IMR-90 (cell line): Measurements from ENCODE around the gene CCL5. TPM values are rescaled to one million over a fixed set of nuclear protein-coding genes. Genes with fewer than 3 reads are reported as not detected.

ENCODE experiments used
- ATAC-seq: fragments of 200-7000 bp; cut with Tn5 transposase; 2 replicates; pipeline ENCODE4 v1.9.1; 2020; ENCODE audit warnings: low read depth, mild to moderate bottlenecking, moderate library complexity
- BruUV-seq: library from RNA; stranded (reverse); fragments of 400-500 nt; replicated peaks from 2 replicates; lab custom pipeline; 2021; lab: Mats Ljungman, UMichigan
- CTCF ChIA-PET: fragments of 300-600 bp; formaldehyde crosslinking; extraction: SDS; loops from one replicate; lab custom pipeline; 2021; ENCODE audit warnings: antibody characterized with exemption; lab: Yijun Ruan, JAX
- POLR2A ChIA-PET: fragments of 300-600 bp; sonication (Branson Sonifier 250); formaldehyde crosslinking; loops from one replicate; lab custom pipeline; 2022; ENCODE audit warnings: antibody characterized with exemption; ENCODE audit not compliant: unreplicated experiment; lab: Charles Lee
- DNase-seq: peaks from one replicate; pipeline ENCODE4 v3.0.0; 2013
- H2AFZ ChIP-seq: replicated peaks from 2 replicates; pipeline ENCODE3; 2013; ENCODE audit warnings: low read length, mild to moderate bottlenecking; ENCODE audit not compliant: poor library complexity
- H2AK5ac ChIP-seq: 2 replicates; pipeline ENCODE4 v1.6.1; 2013; ENCODE audit warnings: low read depth, low read length, inconsistent platforms
- H2AK9ac ChIP-seq: replicated peaks from 2 replicates; pipeline ENCODE3; 2013; ENCODE audit warnings: mild to moderate bottlenecking, low read depth, low read length, moderate library complexity; ENCODE audit not compliant: poor library complexity
- H2BK120ac ChIP-seq: 2 replicates; pipeline ENCODE4 v1.6.1; 2013; ENCODE audit warnings: low read depth, low read length, inconsistent platforms
- H2BK15ac ChIP-seq: 3 replicates; pipeline ENCODE4 v1.6.1; 2013; ENCODE audit warnings: low read depth, low read length, inconsistent platforms
- H2BK20ac ChIP-seq: 2 replicates; pipeline ENCODE4 v1.6.1; 2013; ENCODE audit warnings: low read depth, mild to moderate bottlenecking, inconsistent platforms, low read length, moderate library complexity
- H2BK5ac ChIP-seq: 2 replicates; pipeline ENCODE4 v1.6.1; 2013; ENCODE audit warnings: mild to moderate bottlenecking, low read depth, low read length, inconsistent platforms; ENCODE audit not compliant: poor library complexity, severe bottlenecking
- H3K14ac ChIP-seq: replicated peaks from 2 replicates; pipeline ENCODE4 v1.6.1; 2013; ENCODE audit warnings: low read depth, low read length, inconsistent platforms
- H3K18ac ChIP-seq: 2 replicates; pipeline ENCODE4 v1.6.1; 2013; ENCODE audit warnings: low read depth, low read length, control low read depth
- H3K23ac ChIP-seq: 2 replicates; pipeline ENCODE4 v1.6.1; 2013; ENCODE audit warnings: low read depth, low read length, inconsistent platforms
- H3K27ac ChIP-seq: 2 replicates; pipeline ENCODE4 v1.5.1; 2013; ENCODE audit warnings: mild to moderate bottlenecking, control low read depth, low read length; ENCODE audit not compliant: insufficient read depth
- H3K27me3 ChIP-seq: 2 replicates; pipeline ENCODE4 v1.6.1; 2013; ENCODE audit warnings: low read length; ENCODE audit not compliant: control insufficient read depth, insufficient read depth
- H3K36me3 ChIP-seq: 2 replicates; pipeline ENCODE4 v1.6.1; 2013; ENCODE audit warnings: low read length, mixed read lengths; ENCODE audit not compliant: control insufficient read depth, insufficient read depth
- H3K4ac ChIP-seq: 2 replicates; pipeline ENCODE4 v1.6.1; 2013; ENCODE audit warnings: low read depth, low read length, inconsistent platforms
- H3K4me1 ChIP-seq: 2 replicates; pipeline ENCODE4 v1.6.1; 2013; ENCODE audit warnings: low read length, mixed read lengths; ENCODE audit not compliant: control insufficient read depth, insufficient read depth
- H3K4me2 ChIP-seq: 2 replicates; pipeline ENCODE4 v1.6.1; 2013; ENCODE audit warnings: low read depth, mild to moderate bottlenecking, control low read depth, low read length, moderate library complexity
- H3K4me3 ChIP-seq: 2 replicates; pipeline ENCODE4 v1.5.1; 2013; ENCODE audit warnings: low read depth, mild to moderate bottlenecking, control low read depth, low read length, moderate library complexity; ENCODE audit not compliant: insufficient read depth
- H3K56ac ChIP-seq: 2 replicates; pipeline ENCODE4 v1.6.1; 2013; ENCODE audit warnings: low read length, inconsistent platforms; ENCODE audit not compliant: insufficient read depth; ENCODE audit errors: extremely low read depth
- H3K79me1 ChIP-seq, 2 experiments: 2 replicates each; pipeline ENCODE4 v1.6.1; 2013; ENCODE audit warnings: low read length in 2 of 2, inconsistent platforms in 1 of 2, low read depth in 1 of 2
- H3K9ac ChIP-seq: 2 replicates; pipeline ENCODE4 v1.6.1; 2013; ENCODE audit warnings: low read depth, low read length, control low read depth
- H3K9me1 ChIP-seq: 2 replicates; pipeline ENCODE4 v1.6.1; 2013; ENCODE audit warnings: low read length, inconsistent platforms; ENCODE audit not compliant: insufficient read depth
- H3K9me3 ChIP-seq: 2 replicates; pipeline ENCODE4 v1.6.1; 2013; ENCODE audit warnings: low read length; ENCODE audit not compliant: control insufficient read depth, insufficient read depth
- H4K20me1 ChIP-seq: 2 replicates; pipeline ENCODE4 v1.6.1; 2013; ENCODE audit warnings: low read length, inconsistent platforms; ENCODE audit not compliant: insufficient read depth
- H4K5ac ChIP-seq: 2 replicates; pipeline ENCODE4 v1.6.1; 2013; ENCODE audit warnings: mild to moderate bottlenecking, low read depth, low read length, control low read depth
- H4K8ac ChIP-seq, 2 experiments: 2 replicates each; pipeline ENCODE4 v1.6.1; 2013; ENCODE audit warnings: low read depth in 2 of 2, low read length in 2 of 2, control low read depth in 1 of 2, inconsistent platforms in 1 of 2
- H4K91ac ChIP-seq: 2 replicates; pipeline ENCODE4 v1.6.1; 2013; ENCODE audit warnings: low read depth, low read length, inconsistent platforms; ENCODE audit not compliant: insufficient read depth
- MAZ ChIP-seq: IDR thresholded peaks from 2 replicates; pipeline ENCODE4 v1.6.1; 2012; ENCODE audit warnings: low read depth, mild to moderate bottlenecking, low read length, improper control_type of control experiment, moderate library complexity, borderline replicate concordance
- MXI1 ChIP-seq: IDR thresholded peaks from 2 replicates; pipeline ENCODE4 v1.6.1; 2012; ENCODE audit warnings: low read depth, mild to moderate bottlenecking, low read length, moderate library complexity, borderline replicate concordance
- WGBS, 2 experiments: methylation state at CpG; one replicate each; pipeline versions ENCODE4 v1.1.5 to v1.1.7; 2013; ENCODE audit warnings: missing lambda C conversion rate in 2 of 2; ENCODE audit not compliant: insufficient read length in 1 of 2; ENCODE audit errors: extremely low coverage in 2 of 2; 5-methylcytosine and 5-hydroxymethylcytosine counted together
- dilution Hi-C: fragments of 300-500 bp; cut with HindIII; formaldehyde crosslinking; loops from one replicate; pipeline ENCODE4 v1.14.3; 2018; ENCODE audit warnings: low sequenced_read_pairs; ENCODE audit not compliant: unreplicated experiment
- in situ Hi-C: fragments of 300-500 bp; cut with MboI; formaldehyde crosslinking; loops from 3 replicates; pipeline ENCODE4 v1.14.3; 2019; ENCODE audit warnings: low sequenced_read_pairs, inconsistent platforms, mixed read lengths
- intact Hi-C: fragments of 100-400 bp; cut with micrococcal nuclease; formaldehyde crosslinking; loops from 2 replicates; pipeline ENCODE4 v1.10.0; 2022
- polyA plus RNA-seq, 3 experiments: library from polyadenylated mRNA; depleted of rRNA; stranded (reverse); fragments of >200 nt; gene quantifications; 2 replicates each; pipeline ENCODE4 v1.2.3, GENCODE V29; 2012; ENCODE audit warnings: low replicate concordance in 1 of 3
- total RNA-seq: library from RNA; depleted of rRNA; stranded (reverse); fragments of >200 nt; gene quantifications from 2 replicates; pipeline ENCODE4 v1.2.3, GENCODE V29; 2012

CCL5 gene
- total and polyA plus RNA-seq, 2 of the 4 experiments (the other 2 are of a cell fraction): not detected

GRCh38 chr17:35909408-35909807, 29.2 kb upstream of the CCL5 start:
- H3K14ac ChIP-seq: no peak overlapping the region
- in situ Hi-C loops: no loop called here
- CTCF ChIA-PET: no interaction called here

More at GRCh38 chr17:35909408-35909807, 29.2 kb upstream of the CCL5 start:
- Histone ChIP-seq H4K8ac (no peak overlapping the region), H4K91ac (no peak overlapping the region), H3K36me3 (no peaks in the 10 kb centered on the region), H2BK20ac (no peak overlapping the region), H3K9me1 (no peaks in the 10 kb centered on the region; the same call in 1 of the 2 replicates), H3K27ac (no peak overlapping the region), H2AK9ac (no peak overlapping the region), H2BK5ac (no peak overlapping the region), H2BK15ac (no peak overlapping the region), H2AFZ (no peak overlapping the region), H3K4ac (no peak overlapping the region), H4K20me1 (no peaks in the 10 kb centered on the region; the same call in 1 of the 2 replicates), H2AK5ac (no peak overlapping the region), H3K79me1 (no peaks in the 10 kb centered on the region), H3K9me3 (no peaks in the 10 kb centered on the region), H3K9ac (no peak overlapping the region), H3K27me3 (peaks cover 2% of the 10 kb centered on the region; the same call in 1 of the 2 replicates), H3K4me2 (no peak overlapping the region), H3K56ac (no peak overlapping the region), H4K5ac (no peak overlapping the region), H2BK120ac (no peak overlapping the region), H3K18ac (no peak overlapping the region), H3K4me1 (no peaks in the 10 kb centered on the region), H3K4me3 (no peak overlapping the region), H3K23ac (no peak overlapping the region)
- POLR2A ChIA-PET: no interaction called here
- dilution Hi-C loops: no loop called here
- no CpG with 5 or more reads among the region's 3 CpGs for WGBS, 2 experiments
- BruUV-seq: no TSS peak
- DNase-seq: no peak
- ATAC-seq: no peak
- TF ChIP-seq MXI1: no peak
- no peak for TF ChIP-seq MAZ
- intact Hi-C loops: no loop called here
